GM10266 (cell line): ENCODE results near the gene AFF2.

Experiments used
- DNase-seq: peaks from one replicate; pipeline ENCODE4 v3.0.0; 2012; ENCODE audit errors: extremely low spot score
- CTCF ChIP-seq: IDR thresholded peaks from 2 replicates; pipeline ENCODE4 v1.5.1; 2012; ENCODE audit warnings: mild to moderate bottlenecking, low read depth; ENCODE audit not compliant: control insufficient read depth, insufficient read depth; ENCODE audit errors: missing control alignments

AFF2 gene

DNA sequence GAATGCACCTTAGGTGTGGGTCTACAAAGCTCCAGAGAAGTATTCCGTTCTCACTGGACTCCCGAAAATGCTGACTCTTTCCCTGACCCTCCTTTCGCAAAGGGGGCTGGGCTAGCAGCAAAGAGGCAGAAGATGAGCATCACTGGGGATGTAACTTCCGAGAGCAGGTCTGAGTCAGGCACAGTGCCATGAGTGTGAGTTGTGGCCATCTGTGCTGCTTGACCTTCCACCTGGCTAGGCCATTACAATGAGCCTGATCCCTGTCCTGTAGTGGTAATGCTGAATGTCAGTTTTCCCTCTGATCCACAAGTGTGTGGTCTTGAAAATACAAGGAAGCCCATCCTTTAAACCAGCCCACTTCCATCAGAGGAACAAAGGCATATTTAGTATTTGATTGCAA lies 479.4 kb downstream of the AFF2 start:
- no peak for DNase-seq
- TF ChIP-seq CTCF, result no peak

GRCh38 chrX:148984238-148984637 lies 483.8 kb downstream of the AFF2 start:
- TF ChIP-seq CTCF, result no peak
- no peak for DNase-seq

GRCh38 chrX:148991502-148991901 lies 491.1 kb downstream of the AFF2 start:
- TF ChIP-seq CTCF, result no peak
- no peak for DNase-seq

DNA sequence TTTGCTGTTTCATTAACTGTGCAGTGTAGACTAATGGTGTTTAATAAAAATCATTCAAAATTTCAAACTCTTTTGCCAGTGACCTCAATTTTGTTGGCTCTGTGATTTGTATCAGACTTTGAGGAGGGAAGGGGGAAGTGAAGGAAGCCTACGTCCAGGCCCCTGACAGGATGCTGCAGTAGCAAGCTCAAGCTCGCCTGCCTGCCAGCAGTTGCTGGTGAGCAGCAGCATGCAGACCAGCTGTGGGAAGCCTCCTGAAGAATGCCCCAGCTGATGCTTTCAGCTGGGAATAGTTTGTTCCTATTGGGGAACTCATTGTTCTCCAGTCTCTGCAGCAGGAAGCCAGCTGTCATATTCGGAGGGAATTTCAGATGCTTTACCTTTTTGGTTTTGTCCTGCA lies 495.2 kb downstream of the AFF2 start:
- TF ChIP-seq CTCF, result no peak
- DNase-seq, result no peak

DNA sequence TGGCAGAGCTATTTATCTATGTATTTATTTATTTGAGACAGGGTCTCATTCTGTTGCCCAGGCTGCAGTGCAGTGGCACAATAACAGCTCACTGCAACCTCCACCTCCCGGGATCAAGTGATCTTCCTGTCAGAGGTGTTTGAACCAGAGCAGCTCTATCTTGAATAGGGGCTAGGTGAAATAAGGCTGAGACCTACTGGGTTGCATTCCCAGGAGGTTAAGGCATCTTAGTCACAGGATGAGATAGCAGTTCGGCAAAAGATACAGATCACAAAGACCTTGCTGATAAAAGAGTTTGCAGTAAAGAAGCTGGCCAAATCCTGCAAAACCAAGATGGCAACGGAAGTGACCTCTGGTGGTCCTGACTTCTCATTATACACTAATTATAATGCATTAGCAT lies 501.9 kb downstream of the AFF2 start:
- no peak for TF ChIP-seq CTCF
- DNase-seq, result no peak

DNA sequence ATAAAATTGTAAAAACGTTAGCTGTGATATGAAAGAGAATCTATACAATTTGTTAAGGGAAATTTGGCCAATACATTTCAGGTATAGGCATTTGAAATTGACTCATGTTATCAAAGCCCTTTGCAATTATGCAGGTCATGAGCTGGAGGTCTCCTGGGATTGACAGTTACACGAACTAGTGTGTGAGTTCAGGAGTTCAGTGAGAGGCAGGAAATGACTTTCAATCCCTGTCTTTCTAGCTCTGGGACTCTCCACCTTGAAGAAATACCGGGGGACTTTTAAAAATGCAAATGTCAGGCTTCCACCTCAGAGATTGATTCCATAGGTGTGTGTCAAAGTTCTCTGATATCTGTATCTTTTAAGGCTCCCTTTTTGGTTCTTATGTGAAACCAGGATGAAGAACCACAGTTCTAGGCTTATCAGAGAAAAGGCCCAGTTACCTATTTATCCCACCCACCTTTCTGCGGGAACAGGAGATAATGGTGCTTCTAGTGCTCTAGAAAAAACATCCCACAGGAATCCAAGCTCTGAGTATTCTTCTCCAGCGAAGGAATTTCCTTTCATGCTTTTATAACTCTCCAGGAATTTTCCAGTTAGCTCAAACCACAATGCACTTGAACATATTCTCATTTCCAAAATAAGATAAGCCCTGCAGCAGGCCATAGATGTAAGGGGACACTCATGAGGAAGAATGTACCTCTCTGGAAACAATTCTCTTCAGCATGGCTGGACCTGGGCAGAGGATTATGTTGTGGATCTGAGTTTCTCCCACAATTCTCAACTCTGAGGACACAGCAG lies 503.6 kb downstream of the AFF2 start:
- TF ChIP-seq CTCF, result no peak
- DNase-seq, result no peak

DNA sequence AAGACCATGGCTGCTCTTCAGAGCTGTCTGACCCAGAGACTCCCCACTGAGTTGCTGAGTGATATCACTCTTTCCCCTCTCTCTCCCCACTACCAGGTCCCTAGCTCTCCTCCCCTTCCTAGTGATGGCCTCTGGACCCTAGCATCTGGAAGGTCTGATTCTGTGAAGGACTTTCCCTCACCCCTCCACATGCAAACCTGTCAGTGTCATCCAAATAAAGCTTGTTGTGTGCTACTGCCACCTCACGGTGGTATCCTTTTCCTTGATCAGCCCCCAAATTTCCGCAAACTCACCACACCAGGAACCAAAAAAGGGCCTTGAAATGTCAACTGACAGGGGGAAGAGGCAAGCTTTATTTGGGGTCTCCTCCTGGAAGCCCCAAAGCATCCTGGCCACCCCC lies 504.5 kb downstream of the AFF2 start:
- no peak for TF ChIP-seq CTCF
- DNase-seq, result no peak
